Urinary bladder (tissue), 4 donors: ENCODE data around the gene INTS4. TPM values are rescaled to one million over a fixed set of nuclear protein-coding genes. Genes with fewer than 3 reads are reported as not detected.
"Not testable (repeated sequence)": the region's sequence is repeated elsewhere in the genome, so short reads cannot be mapped to it uniquely, and the experiment has no call there.

ENCODE experiments used
- DNase-seq: peaks from one replicate; pipeline ENCODE4 v3.0.0-alpha.2; 2015; ENCODE audit errors: extremely low spot score
- H3K27ac ChIP-seq: one replicate; pipeline ENCODE4 v1.5.1; 2013; ENCODE audit warnings: low read depth, mild to moderate bottlenecking, moderate library complexity
- H3K36me3 ChIP-seq: one replicate; pipeline ENCODE4 v1.6.1; 2013; ENCODE audit warnings: mild to moderate bottlenecking, moderate library complexity; ENCODE audit not compliant: insufficient read depth
- H3K4me1 ChIP-seq: one replicate; pipeline ENCODE4 v1.6.1; 2013; ENCODE audit warnings: mild to moderate bottlenecking, moderate library complexity; ENCODE audit not compliant: insufficient read depth
- H3K4me3 ChIP-seq: one replicate; pipeline ENCODE4 v1.5.1; 2013; ENCODE audit warnings: low read depth, low read length
- whole genome bisulfite sequencing: extraction: QIAGEN DNeasy Blood & Tissue Kit; methylation state at CpG from one replicate; pipeline ENCODE4 v1.1.7; 2013; 5-methylcytosine and 5-hydroxymethylcytosine counted together
- polyA plus RNA-seq: library from polyadenylated mRNA; stranded (reverse); fragments of 200-250 nt; gene quantifications from one replicate; pipeline ENCODE4 v1.2.3, GENCODE V29; 2013
- total RNA-seq: library from RNA; depleted of rRNA; stranded (reverse); fragments of >200 nt; gene quantifications from one replicate; pipeline ENCODE4 v1.2.3, GENCODE V29; 2014
- donor health status: healthy with polysubstance abuse.
- donor health status: healthy.

INTS4 gene
- total and polyA plus RNA-seq, 2 donors, result 14.5 to 50.4 TPM

DNA sequence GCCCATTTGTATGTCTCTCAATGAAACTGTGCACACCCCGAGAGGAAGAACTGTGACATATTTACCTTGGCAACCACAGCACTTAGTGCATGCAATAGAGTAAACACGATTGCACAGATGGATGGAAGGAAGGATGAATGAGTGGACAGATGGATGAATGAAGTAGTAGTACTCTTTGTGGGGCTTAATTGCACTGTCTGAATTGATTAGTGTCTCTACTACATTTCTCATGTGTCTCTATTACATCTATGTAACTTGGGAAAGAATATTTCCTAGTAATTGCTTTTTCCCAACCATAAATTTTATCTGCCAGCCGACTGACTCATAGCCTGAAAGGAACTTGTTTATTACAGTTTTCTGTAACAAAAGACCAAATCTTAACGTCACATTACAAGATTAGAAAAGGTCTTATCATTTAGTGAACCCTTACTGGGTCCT is 103.8 kb downstream of the INTS4 start:
- not testable (repeated sequence) for H3K4me3 ChIP-seq, DNase-seq, H3K36me3 ChIP-seq, H3K4me1 ChIP-seq, H3K27ac ChIP-seq
- 48% methylated on average over 4 of the region's 4 CpGs for WGBS

DNA sequence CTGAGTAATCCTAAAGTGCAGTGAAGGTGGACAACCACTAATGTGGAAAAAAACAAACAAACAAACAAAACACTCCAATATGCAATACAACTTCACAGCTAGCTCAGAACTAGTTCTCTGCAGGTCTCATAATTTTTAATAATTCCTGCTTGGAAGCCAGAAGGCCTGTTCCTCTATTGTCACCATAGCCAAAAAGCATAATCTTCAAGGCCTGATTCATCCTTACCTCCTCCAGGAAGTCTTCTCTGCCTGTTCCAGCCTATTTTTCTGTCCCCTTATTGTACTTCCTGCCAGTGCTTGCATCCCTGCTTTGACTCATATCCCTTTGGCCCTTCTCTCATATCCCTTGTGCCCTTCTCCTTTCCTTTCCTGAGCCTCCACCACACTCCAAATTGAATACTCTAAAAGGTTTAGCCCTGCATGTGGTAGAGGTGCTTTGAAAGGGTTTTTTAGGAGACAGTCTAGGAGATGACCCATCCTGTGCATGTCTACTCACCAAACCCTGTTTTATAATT is 104.3 kb downstream of the INTS4 start:
- H3K36me3 ChIP-seq, H3K27ac ChIP-seq, H3K4me3 ChIP-seq, H3K4me1 ChIP-seq, DNase-seq: not testable (repeated sequence)

DNA sequence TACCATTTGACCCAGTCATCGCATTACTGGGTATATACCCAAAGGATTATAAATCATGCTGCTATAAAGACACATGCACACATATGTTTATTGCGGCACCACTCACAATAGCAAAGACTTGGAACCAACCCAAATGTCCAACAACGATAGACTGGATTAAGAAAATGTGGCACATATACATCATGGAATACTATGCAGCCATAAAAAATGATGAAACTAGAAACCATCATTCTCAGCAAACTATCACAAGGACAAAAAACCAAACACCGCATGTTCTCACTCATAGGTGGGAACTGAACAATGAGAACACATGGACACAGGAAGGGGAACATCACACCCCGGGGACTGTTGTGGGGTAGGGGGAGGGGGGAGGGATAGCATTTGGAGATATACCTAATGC is 105.4 kb downstream of the INTS4 start:
- 94% methylated on average over 5 of the region's 5 CpGs for WGBS
- DNase-seq, H3K4me1 ChIP-seq, H3K27ac ChIP-seq, H3K4me3 ChIP-seq, H3K36me3 ChIP-seq: not testable (repeated sequence)

DNA sequence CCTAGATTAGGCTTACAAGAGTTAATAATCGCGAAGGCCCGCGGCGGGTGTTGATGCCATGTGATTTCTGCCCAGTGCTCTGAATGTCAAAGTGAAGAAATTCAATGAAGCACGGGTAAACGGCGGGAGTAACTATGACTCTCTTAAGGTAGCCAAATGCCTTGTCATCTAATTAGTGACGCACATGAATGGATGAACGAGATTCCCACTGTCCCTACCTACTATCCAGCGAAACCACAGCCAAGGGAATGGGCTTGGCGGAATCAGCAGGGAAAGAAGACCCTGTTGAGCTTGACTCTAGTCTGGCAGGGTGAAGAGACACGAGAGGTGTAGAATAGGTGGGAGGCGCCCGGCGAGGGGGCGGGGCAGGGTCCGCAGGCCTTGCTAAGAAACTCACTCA is 108.1 kb downstream of the INTS4 start:
- Histone ChIP-seq H3K36me3 (peaks cover 2% of the 10 kb centered on the region), H3K27ac (no peak overlapping the region), H3K4me1 (no peaks in the 10 kb centered on the region), H3K4me3 (no peak overlapping the region)
- 85% methylated on average over 18 of the region's 18 CpGs for WGBS
- DNase-seq, result no peak

DNA sequence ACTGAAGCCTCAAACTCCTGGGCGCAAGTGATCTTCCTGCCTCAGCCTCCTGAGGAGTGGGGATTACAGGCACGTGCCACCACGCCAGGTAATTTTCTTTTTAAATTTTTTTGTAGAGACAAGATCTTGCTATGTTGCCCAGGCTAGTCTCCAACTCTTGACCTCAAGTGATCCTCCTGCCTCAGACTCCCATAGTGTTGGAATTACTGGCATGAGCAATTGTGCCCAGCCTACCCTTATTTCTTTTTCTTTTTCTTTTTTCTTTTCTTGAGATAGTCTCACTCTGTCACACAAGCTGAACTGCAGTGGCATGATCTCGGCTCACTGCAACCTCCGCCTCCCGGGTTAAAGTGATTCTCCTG is 109.7 kb downstream of the INTS4 start:
- H3K4me3 ChIP-seq, result no peak overlapping the region
- H3K36me3 ChIP-seq, result peaks cover 2% of the 10 kb centered on the region
- H3K4me1 ChIP-seq, result no peaks in the 10 kb centered on the region
- no peak for DNase-seq
- H3K27ac ChIP-seq, result no peak overlapping the region
- 98% methylated on average over 6 of the region's 6 CpGs for WGBS

DNA sequence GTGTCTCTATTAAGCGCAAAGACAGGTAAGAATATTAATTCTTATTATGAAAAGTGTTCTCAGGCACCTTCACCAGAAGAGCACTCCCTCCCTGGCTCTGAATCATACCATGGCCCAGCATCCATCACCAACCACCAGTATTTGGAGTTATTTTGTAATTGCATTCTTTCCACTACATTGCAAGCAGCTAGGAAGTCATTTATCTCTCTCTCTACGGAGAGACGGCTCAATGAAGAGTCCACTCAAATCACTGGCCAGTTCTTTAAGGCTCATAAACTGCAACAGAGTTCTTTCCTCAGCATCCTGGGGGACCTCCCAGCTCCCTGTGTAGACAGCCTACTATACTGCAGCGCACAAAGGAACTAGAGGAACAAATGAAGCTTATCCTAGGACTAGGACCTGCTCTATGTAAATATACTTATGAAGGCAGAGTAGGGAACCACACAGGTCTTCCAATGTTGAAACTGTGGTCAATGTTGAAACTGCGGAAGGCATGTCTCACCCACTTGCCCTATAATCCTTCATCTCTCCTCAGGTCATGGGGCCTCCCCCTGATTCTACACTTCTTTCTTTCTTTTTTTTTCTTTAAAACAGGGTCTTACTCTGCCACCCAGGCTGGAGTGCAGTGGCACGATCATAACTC is 110.2 kb downstream of the INTS4 start:
- no peak for DNase-seq
- peaks cover 2% of the 10 kb centered on the region for H3K36me3 ChIP-seq
- no peaks in the 10 kb centered on the region for H3K4me1 ChIP-seq
- no peak overlapping the region for H3K4me3 ChIP-seq
- H3K27ac ChIP-seq, result no peak overlapping the region
- WGBS, result 81% methylated on average over 6 of the region's 6 CpGs

DNA sequence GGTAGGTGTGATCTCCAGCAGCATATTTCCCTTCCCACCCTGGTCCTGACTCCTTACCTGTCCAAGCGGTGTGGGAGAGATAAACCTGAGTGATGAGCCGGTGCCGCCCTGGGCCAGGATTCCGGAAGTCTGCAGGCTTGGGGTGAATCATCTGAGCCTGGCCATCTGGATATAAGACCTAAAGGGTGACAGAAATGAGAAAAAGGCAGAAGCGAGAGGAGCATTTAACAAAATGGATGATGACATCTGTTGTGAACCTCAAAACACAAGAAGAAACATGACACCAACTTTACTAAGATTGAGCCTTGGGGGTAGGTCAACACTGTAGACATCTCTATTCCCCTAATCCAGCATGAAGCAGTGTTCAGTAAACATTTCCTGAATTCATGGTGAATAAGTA is 110.7 kb downstream of the INTS4 start:
- Histone ChIP-seq H3K4me1 (no peaks in the 10 kb centered on the region), H3K36me3 (peaks cover 2% of the 10 kb centered on the region), H3K27ac (no peak overlapping the region), H3K4me3 (no peak overlapping the region)
- no peak for DNase-seq
- 94% methylated on average over 5 of the region's 5 CpGs for WGBS

DNA sequence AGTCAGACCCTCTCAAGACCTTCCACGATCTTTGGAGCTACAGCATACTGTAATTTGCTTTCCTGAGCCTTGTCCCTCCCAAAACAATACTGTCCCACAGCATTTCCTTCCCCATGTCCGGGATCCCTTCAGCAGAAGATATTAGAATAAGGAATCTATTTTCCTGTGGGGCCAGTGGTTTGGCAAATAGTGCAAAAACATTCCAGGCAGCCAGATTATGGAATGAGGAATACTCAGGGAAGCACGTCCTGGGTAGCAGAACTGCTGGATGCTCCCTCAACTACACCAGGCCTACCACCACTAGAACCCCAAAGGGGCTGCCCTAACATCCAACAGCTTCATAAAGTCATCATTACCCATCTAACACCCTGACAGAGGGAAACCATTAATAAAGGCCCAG is 112.1 kb downstream of the INTS4 start:
- Histone ChIP-seq H3K27ac (no peak overlapping the region), H3K36me3 (peaks cover 2% of the 10 kb centered on the region), H3K4me1 (no peaks in the 10 kb centered on the region), H3K4me3 (no peak overlapping the region)
- 79% methylated on average over 3 of the region's 3 CpGs for WGBS
- no peak for DNase-seq

DNA sequence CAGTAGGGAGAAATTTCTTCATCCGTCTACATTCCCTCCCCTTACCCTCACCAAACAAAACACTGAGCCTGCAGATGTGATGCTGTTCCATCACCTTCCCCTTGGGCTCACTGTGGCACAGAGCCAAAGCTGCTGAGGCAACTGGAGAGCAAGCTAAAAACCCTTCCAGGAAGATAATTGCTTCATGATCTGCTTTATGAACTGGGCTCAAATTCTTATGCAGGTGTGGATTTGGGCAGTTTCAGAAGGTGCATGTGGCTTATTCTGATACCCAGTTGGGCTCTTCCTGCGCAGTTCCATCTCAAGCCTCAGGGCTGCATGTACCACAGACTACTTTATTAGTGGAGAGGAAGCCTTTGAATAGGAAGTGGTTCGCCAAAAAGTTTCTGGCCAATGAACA is 115.2 kb downstream of the INTS4 start:
- peaks cover 2% of the 10 kb centered on the region for H3K36me3 ChIP-seq
- H3K4me3 ChIP-seq, result no peak overlapping the region
- no peak for DNase-seq
- 80% methylated on average over 3 of the region's 3 CpGs for WGBS
- H3K27ac ChIP-seq, result no peak overlapping the region
- H3K4me1 ChIP-seq, result no peaks in the 10 kb centered on the region

DNA sequence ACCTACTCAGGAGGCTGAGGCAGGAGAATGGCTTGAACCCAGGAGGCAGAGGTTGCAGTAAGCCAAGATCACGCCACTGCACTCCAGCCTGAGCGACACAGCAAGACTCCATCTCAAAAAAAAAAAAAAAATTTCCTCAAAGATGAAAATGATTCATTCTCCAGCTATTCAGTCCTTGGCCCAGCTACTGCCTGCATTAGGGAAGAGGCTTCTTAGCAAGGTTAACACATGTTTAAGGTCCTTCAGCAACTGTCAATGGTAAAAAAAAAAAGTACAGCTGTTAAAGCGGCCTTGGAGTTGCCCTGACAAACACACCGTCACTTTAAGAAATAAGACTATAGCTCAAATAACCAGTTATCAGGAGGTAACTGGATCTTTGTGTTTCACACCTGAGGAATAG is 116.2 kb downstream of the INTS4 start:
- not testable (repeated sequence) for H3K27ac ChIP-seq, DNase-seq, H3K36me3 ChIP-seq, H3K4me1 ChIP-seq, H3K4me3 ChIP-seq
- 25% methylated on average over 4 of the region's 4 CpGs for WGBS

DNA sequence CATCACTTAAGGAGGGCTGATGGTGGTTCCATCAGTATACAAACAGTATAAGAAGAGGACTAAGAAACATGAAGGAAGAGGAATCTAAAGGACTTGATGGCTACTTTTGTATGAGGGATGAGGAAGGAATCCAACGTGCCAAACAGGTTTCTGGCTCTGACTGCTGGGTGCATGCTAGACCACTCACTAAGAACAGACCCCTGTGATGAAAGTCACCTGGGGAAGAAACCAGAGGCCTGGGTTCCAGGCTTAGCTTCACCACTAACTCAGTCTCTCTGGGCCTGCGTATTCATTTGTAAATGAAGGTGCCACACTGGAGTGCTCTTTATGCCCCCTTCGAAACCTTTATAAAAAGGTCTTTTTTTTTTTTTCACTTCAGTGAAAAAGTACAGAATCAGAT is 118.4 kb downstream of the INTS4 start:
- no peaks in the 10 kb centered on the region for H3K4me1 ChIP-seq
- no peak overlapping the region for H3K4me3 ChIP-seq
- 74% methylated on average over 3 of the region's 3 CpGs for WGBS
- no peak overlapping the region for H3K27ac ChIP-seq
- H3K36me3 ChIP-seq, result no peaks in the 10 kb centered on the region
- no peak for DNase-seq

DNA sequence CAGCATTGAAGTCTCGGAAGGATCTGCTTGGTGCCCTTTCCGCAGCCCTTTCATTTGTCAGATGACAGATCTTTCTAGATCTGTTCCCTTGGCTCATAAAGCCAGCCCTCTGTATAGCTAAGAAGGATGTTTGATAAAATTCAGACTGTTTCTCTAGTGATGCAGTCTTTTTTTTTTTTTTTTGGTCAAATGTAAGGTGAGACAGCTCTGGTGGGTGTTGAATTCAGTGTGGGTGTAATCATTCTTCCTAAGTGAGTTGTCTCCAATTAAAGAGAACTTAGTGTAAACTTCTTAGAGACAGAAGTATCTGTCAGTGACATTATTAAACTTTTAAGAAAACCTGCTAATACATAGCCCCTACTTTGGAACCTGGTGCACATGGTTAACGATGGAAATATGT is 120.3 kb downstream of the INTS4 start:
- Histone ChIP-seq H3K36me3 (no peaks in the 10 kb centered on the region), H3K4me3 (no peak overlapping the region), H3K27ac (no peak overlapping the region), H3K4me1 (no peaks in the 10 kb centered on the region)
- 94% methylated on average over 3 of the region's 3 CpGs for WGBS
- no peak for DNase-seq

DNA sequence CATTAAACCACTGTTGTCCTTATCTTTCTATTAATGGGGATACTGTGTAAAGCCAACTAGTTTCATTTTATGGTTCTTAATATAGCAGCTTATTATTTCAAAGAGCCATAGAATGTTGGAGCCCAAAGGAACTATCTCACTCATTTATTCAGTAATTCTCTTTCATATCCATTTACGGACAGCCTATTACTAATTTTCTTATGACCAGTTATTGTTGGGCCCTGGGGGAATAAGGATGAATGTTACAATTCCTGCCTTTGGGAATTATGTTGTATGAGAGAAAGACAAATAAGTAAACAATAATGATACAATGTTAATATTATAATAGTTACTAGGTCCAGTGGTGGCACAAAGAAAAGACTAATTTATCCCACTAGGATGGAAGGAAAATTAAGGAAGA is 121.1 kb downstream of the INTS4 start:
- Histone ChIP-seq H3K4me1 (no peaks in the 10 kb centered on the region), H3K36me3 (no peaks in the 10 kb centered on the region), H3K27ac (no peak overlapping the region), H3K4me3 (no peak overlapping the region)
- WGBS, result 88% methylated on average over 1 of the region's 1 CpG
- no peak for DNase-seq

DNA sequence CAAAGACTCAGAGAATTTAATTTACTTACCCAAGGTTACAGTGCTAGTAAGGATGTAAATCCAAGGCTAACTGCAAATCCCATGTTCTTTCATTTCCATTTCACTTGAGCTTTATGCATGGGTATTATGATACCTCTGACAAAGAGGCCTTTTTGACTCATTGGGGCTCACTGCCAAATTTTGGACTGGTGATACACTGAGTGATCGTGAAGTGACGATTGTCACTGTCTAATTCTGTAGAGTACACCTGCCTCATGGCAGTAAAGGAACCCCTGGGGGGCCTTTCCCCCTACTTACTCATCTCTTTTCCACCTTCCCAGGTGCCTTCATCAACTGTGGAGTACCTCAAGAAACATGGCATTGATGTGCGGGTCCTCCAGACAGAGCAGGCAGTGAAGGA is 122.6 kb downstream of the INTS4 start:
- DNase-seq, result no peak
- no peaks in the 10 kb centered on the region for H3K36me3 ChIP-seq
- 95% methylated on average over 3 of the region's 3 CpGs for WGBS
- H3K4me1 ChIP-seq, result no peaks in the 10 kb centered on the region
- H3K27ac ChIP-seq, result no peak overlapping the region
- no peak overlapping the region for H3K4me3 ChIP-seq

DNA sequence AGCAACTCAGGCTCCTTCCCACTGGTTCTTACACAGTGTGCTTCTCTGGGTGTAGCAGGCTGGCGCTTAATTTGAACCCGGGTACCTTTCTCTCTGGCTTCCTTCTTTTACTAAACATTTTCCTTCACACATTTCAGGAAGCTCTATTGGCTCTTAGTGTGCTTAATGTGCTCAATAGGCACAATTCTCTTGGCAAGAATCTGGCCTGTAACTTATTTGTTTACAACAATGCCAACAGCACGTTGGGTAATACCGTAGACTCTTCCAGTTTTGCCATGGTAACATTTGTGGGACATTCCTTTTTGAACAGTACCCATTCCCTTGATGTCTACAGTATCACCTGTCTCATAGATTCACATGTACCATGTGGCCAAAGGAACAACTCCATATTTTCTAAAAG is 125.7 kb downstream of the INTS4 start:
- H3K27ac ChIP-seq, result no peak overlapping the region
- H3K36me3 ChIP-seq, result no peaks in the 10 kb centered on the region
- no peaks in the 10 kb centered on the region for H3K4me1 ChIP-seq
- no peak overlapping the region for H3K4me3 ChIP-seq
- no peak for DNase-seq
- 97% methylated on average over 4 of the region's 4 CpGs for WGBS
